K562 (cell line): ENCODE data around the gene AOC1.

Experiments
- EZH2 ChIP-seq: IDR thresholded peaks from 2 replicates; pipeline ENCODE4 v1.6.1; 2012; ENCODE audit warnings: low read depth, mild to moderate bottlenecking, inconsistent platforms, low read length, borderline replicate concordance
- HBP1 ChIP-seq: fragments of 450-650 bp; formaldehyde crosslinking; IDR thresholded peaks from 2 replicates; pipeline ENCODE4 v1.4.0; 2022; ENCODE audit warnings: missing genetic modification characterization
- ILK ChIP-seq: fragments of 450-650 bp; IDR thresholded peaks from 2 replicates; pipeline ENCODE4 v1.6.1; 2016; ENCODE audit warnings: missing genetic modification characterization, low read depth, mild to moderate bottlenecking, missing compliant biosample characterization, moderate library complexity, borderline replicate concordance
- MAX ChIP-seq: sonication (generic); formaldehyde crosslinking; IDR thresholded peaks from 2 replicates; pipeline ENCODE4 v1.9.0; 2022; ENCODE audit warnings: mild to moderate bottlenecking, missing genetic modification reagents
- MXI1 ChIP-seq: IDR thresholded peaks from 2 replicates; pipeline ENCODE4 v1.6.1; 2011; ENCODE audit warnings: low read depth, mild to moderate bottlenecking, improper control_type of control experiment, low read length
- NRF1 ChIP-seq, 2 experiments: fragments of 450-650 bp; IDR thresholded peaks in 1 of 2; conservative IDR thresholded peaks in 1 of 2; 2 replicates each; pipeline ENCODE4 v1.6.1; 2014; ENCODE audit warnings: mild to moderate bottlenecking in 2 of 2
- POLR2A ChIP-seq: fragments of 450-650 bp; conservative IDR thresholded peaks from 2 replicates; pipeline ENCODE4 v1.6.1; 2016
- SMARCE1 ChIP-seq: fragments of 450-650 bp; IDR thresholded peaks from 2 replicates; pipeline ENCODE4 v1.7.1; 2016; ENCODE audit warnings: mild to moderate bottlenecking
- SRSF1 ChIP-seq: fragments of 200-400 bp; formaldehyde crosslinking; IDR thresholded peaks from 2 replicates; pipeline ENCODE4 v1.6.1; 2017; ENCODE audit warnings: mild to moderate bottlenecking, low read depth, low read length, moderate library complexity
- SRSF9 ChIP-seq: fragments of 200-400 bp; formaldehyde crosslinking; IDR thresholded peaks from 2 replicates; pipeline ENCODE4 v1.6.1; 2017; ENCODE audit warnings: low read depth, low read length, borderline replicate concordance
- YY1 ChIP-seq, 3 experiments: IDR thresholded peaks; 2 replicates each; pipeline ENCODE4 v1.6.1; 2011; ENCODE audit warnings: low read length in 2 of 3, mild to moderate bottlenecking in 2 of 3, moderate library complexity in 2 of 3, borderline replicate concordance in 1 of 3, control low read depth in 1 of 3, low read depth in 1 of 3; ENCODE audit not compliant: insufficient read depth in 3 of 3, insufficient replicate concordance in 2 of 3, control insufficient read depth in 1 of 3, insufficient read length in 1 of 3; ENCODE audit errors: extremely low read depth in 1 of 3
- ZNF318 ChIP-seq, 2 experiments: fragments of 450-650 bp; IDR thresholded peaks; 2 replicates each; pipeline ENCODE4 v1.6.1; 2016; ENCODE audit warnings: mild to moderate bottlenecking in 2 of 2, borderline replicate concordance in 1 of 2, low read depth in 1 of 2, moderate library complexity in 1 of 2

- TF ChIP-seq SRSF1 (no peak), NRF1 (conservative IDR thresholded peaks at IDR 0.05 in 1 of 2, IDR thresholded peaks at IDR 0.05 in 1 of 2) (no peak), MXI1 (no peak), HBP1 (no peak), EZH2 (no peak), SRSF9 (no peak), SMARCE1 (no peak), ZNF318 (IDR thresholded peaks at IDR 0.05; ENCODE audit: borderline replicate concordance in 1 of 2, low read depth in 1 of 2) (no peak), POLR2A (no peak), MAX (CRISPR knock-in tag) (no peak), ILK (no peak), YY1 (IDR thresholded peaks at IDR 0.05; ENCODE audit: borderline replicate concordance in 1 of 3, control insufficient read depth in 1 of 3, extremely low read depth in 1 of 3, insufficient read depth in 3 of 3, insufficient read length in 1 of 3, insufficient replicate concordance in 2 of 3, low read depth in 1 of 3, low read length in 2 of 3) (no peak)
Observed at GRCh38 chr7:150835019-150835418, 17.3 kb upstream of the AOC1 start.
